Liver (tissue), 3 donors: ENCODE results near the gene EVA1C.

Experiments
- GABPA ChIP-seq, 2 donors: IDR thresholded peaks in 1 of 2; conservative IDR thresholded peaks in 1 of 2; 2 replicates each; pipeline ENCODE4 v1.6.1; 2016; ENCODE audit warnings: antibody characterized with exemption in 2 of 2, mild to moderate bottlenecking in 1 of 2, moderate library complexity in 1 of 2
- JUND ChIP-seq, 2 donors: IDR thresholded peaks; 2 replicates each; pipeline ENCODE4 v1.6.1; 2016; ENCODE audit warnings: antibody characterized with exemption in 2 of 2
- NR2F2 ChIP-seq: IDR thresholded peaks from 2 replicates; pipeline ENCODE4 v1.6.1; 2016; ENCODE audit warnings: antibody characterized with exemption
- RAD21 ChIP-seq, 2 donors: IDR thresholded peaks; 2 replicates each; pipeline ENCODE4 v1.6.1; 2016; ENCODE audit warnings: antibody characterized with exemption in 2 of 2, mild to moderate bottlenecking in 2 of 2
- RXRA ChIP-seq, 2 donors: IDR thresholded peaks; 2 replicates each; pipeline ENCODE4 v1.6.1; 2017 to 2018; ENCODE audit warnings: antibody characterized with exemption in 2 of 2, mild to moderate bottlenecking in 1 of 2
- SP1 ChIP-seq: IDR thresholded peaks from 2 replicates; pipeline ENCODE4 v1.6.1; 2018; ENCODE audit warnings: antibody characterized with exemption, mild to moderate bottlenecking
- YY1 ChIP-seq: IDR thresholded peaks from 2 replicates; pipeline ENCODE4 v1.6.1; 2016; ENCODE audit warnings: antibody characterized with exemption, mild to moderate bottlenecking
- TF ChIP-seq, protein P1 (sequence below): fragments of 150-350 bp; IDR thresholded peaks from 2 replicates; pipeline ENCODE4 v1.5.1; 2017; ENCODE audit warnings: improper control_type of control experiment, low read depth, low read length; ENCODE audit not compliant: missing input control
- TF ChIP-seq, protein P2 (sequence below): IDR thresholded peaks from 2 replicates; pipeline ENCODE4 v1.6.1; 2016; ENCODE audit warnings: antibody characterized with exemption
- TF ChIP-seq, protein P3 (sequence below): IDR thresholded peaks from 2 replicates; pipeline ENCODE4 v1.6.1; 2016; ENCODE audit warnings: antibody characterized with exemption, mild to moderate bottlenecking
- TF ChIP-seq, protein P4 (sequence below): IDR thresholded peaks from 2 replicates; pipeline ENCODE4 v1.6.1; 2016; ENCODE audit warnings: antibody characterized with exemption
- TF ChIP-seq, protein P5 (sequence below): IDR thresholded peaks from 2 replicates; pipeline ENCODE4 v1.6.1; 2016; ENCODE audit warnings: antibody characterized with exemption
- donor health status: healthy.
- donor health status: healthy.

DNA sequence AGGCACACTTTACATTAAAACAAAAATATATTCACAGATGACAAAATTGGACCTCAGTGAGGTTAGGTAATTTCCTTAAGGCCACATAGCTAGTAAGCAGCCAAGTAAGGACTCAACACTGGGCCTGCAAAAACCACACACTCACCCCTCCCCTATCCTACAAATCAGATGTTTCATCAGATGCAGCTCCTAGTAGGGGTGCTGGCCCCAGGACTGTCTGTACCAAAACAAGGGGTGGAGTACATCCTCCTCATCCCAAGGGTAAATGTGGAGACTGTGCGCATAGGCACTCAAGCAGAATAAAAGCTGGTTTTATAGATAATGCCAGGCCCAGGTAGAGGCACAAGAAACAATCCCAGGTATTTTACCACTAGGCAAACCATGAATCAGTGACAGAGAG, 45.3 kb upstream of the EVA1C start:
- TF ChIP-seq, protein P1, sequence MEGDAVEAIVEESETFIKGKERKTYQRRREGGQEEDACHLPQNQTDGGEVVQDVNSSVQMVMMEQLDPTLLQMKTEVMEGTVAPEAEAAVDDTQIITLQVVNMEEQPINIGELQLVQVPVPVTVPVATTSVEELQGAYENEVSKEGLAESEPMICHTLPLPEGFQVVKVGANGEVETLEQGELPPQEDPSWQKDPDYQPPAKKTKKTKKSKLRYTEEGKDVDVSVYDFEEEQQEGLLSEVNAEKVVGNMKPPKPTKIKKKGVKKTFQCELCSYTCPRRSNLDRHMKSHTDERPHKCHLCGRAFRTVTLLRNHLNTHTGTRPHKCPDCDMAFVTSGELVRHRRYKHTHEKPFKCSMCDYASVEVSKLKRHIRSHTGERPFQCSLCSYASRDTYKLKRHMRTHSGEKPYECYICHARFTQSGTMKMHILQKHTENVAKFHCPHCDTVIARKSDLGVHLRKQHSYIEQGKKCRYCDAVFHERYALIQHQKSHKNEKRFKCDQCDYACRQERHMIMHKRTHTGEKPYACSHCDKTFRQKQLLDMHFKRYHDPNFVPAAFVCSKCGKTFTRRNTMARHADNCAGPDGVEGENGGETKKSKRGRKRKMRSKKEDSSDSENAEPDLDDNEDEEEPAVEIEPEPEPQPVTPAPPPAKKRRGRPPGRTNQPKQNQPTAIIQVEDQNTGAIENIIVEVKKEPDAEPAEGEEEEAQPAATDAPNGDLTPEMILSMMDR = no peak
- TF ChIP-seq NR2F2 = no peak
- no peak for TF ChIP-seq SP1
- TF ChIP-seq GABPA (IDR thresholded peaks at IDR 0.05 in 1 of 2, conservative IDR thresholded peaks at IDR 0.05 in 1 of 2) = no peak
- no peak for TF ChIP-seq YY1
- TF ChIP-seq, protein P2, sequence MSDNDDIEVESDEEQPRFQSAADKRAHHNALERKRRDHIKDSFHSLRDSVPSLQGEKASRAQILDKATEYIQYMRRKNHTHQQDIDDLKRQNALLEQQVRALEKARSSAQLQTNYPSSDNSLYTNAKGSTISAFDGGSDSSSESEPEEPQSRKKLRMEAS = no peak
- TF ChIP-seq, protein P3, sequence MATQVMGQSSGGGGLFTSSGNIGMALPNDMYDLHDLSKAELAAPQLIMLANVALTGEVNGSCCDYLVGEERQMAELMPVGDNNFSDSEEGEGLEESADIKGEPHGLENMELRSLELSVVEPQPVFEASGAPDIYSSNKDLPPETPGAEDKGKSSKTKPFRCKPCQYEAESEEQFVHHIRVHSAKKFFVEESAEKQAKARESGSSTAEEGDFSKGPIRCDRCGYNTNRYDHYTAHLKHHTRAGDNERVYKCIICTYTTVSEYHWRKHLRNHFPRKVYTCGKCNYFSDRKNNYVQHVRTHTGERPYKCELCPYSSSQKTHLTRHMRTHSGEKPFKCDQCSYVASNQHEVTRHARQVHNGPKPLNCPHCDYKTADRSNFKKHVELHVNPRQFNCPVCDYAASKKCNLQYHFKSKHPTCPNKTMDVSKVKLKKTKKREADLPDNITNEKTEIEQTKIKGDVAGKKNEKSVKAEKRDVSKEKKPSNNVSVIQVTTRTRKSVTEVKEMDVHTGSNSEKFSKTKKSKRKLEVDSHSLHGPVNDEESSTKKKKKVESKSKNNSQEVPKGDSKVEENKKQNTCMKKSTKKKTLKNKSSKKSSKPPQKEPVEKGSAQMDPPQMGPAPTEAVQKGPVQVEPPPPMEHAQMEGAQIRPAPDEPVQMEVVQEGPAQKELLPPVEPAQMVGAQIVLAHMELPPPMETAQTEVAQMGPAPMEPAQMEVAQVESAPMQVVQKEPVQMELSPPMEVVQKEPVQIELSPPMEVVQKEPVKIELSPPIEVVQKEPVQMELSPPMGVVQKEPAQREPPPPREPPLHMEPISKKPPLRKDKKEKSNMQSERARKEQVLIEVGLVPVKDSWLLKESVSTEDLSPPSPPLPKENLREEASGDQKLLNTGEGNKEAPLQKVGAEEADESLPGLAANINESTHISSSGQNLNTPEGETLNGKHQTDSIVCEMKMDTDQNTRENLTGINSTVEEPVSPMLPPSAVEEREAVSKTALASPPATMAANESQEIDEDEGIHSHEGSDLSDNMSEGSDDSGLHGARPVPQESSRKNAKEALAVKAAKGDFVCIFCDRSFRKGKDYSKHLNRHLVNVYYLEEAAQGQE = no peak
- no peak for TF ChIP-seq JUND (IDR thresholded peaks at IDR 0.05)
- no peak for TF ChIP-seq RAD21 (IDR thresholded peaks at IDR 0.05)
- TF ChIP-seq RXRA (IDR thresholded peaks at IDR 0.05) = no peak
- TF ChIP-seq, protein P4, sequence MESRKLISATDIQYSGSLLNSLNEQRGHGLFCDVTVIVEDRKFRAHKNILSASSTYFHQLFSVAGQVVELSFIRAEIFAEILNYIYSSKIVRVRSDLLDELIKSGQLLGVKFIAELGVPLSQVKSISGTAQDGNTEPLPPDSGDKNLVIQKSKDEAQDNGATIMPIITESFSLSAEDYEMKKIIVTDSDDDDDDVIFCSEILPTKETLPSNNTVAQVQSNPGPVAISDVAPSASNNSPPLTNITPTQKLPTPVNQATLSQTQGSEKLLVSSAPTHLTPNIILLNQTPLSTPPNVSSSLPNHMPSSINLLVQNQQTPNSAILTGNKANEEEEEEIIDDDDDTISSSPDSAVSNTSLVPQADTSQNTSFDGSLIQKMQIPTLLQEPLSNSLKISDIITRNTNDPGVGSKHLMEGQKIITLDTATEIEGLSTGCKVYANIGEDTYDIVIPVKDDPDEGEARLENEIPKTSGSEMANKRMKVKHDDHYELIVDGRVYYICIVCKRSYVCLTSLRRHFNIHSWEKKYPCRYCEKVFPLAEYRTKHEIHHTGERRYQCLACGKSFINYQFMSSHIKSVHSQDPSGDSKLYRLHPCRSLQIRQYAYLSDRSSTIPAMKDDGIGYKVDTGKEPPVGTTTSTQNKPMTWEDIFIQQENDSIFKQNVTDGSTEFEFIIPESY = no peak
- TF ChIP-seq, protein P5, sequence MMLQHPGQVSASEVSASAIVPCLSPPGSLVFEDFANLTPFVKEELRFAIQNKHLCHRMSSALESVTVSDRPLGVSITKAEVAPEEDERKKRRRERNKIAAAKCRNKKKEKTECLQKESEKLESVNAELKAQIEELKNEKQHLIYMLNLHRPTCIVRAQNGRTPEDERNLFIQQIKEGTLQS = no peak
